HG03521 (cell line): ENCODE results near the gene NINJ2.
A peak's percentile ranks its signal among the peaks of the same experiment; 100 is the strongest.

Source experiments
- ATAC-seq: cut with Tn5 transposase; IDR thresholded peaks from one replicate; pipeline ENCODE4 v1.9.1; 2021; ENCODE audit warnings: mild to moderate bottlenecking, moderate library complexity; ENCODE audit not compliant: unreplicated experiment

Gene NINJ2

DNA sequence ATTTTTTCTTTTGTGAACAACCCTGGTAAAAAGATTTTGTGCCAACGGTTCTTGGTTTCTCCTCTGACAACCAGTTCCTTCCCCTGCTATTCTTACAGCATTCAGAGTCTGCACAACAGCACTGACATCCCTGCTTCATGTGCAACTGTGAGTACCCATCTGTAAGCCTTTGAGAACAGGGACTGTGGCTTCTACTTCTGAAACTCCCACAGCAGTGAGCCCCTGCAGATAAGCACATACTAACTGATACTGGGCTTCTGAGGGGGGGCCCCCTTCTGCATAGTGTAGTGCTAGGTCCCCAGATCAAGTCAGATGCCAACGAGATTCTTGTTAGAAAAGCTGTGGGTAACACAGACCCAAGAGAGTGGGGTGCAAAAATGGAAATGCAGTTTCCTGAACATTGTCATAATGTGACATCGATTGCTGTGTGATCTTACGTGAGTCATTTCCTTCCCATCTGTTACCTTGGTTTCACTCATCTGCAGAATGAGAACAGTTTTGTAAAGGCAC, 11.1 kb upstream of the NINJ2 start:
- ATAC-seq: peak; percentile 77

DNA sequence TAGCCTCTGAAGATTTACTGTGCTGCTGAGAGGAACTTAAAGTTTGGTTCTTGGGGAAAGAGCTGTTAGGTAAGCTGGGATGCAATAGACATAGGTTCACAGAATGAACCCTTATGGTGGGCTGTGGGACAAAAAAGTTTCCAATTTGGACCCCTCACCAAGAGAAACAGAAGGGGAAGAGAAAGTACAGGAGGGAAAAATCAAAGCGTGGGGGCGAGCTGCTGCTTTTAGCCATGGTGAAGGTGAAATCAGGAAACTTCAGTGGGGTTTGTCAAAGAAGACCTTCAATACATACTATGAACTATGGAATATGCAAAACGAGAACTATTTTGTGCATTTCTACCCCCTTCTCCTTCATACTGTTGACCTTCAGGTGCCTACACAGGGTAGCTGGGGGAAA, 10.6 kb upstream of the NINJ2 start:
- ATAC-seq: no peak

DNA sequence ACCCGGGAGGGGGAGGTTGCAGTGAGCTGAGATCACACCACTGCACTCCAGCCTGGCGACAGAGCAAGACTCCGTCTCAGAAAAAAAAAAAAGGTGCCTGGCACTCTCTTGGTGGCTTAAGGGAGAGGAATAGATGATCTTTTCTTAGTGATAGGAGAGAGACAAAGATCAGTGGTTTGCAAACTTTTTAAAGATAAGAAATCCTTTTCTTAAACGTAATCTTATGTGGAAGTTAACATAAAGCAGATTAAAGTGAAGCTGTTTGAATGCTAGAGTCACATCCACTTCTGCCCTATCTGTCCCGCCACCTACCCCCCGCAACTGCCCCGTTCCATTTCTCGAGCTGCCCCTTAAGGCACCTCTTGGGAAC, 6.3 kb upstream of the NINJ2 start:
- no peak for ATAC-seq

DNA sequence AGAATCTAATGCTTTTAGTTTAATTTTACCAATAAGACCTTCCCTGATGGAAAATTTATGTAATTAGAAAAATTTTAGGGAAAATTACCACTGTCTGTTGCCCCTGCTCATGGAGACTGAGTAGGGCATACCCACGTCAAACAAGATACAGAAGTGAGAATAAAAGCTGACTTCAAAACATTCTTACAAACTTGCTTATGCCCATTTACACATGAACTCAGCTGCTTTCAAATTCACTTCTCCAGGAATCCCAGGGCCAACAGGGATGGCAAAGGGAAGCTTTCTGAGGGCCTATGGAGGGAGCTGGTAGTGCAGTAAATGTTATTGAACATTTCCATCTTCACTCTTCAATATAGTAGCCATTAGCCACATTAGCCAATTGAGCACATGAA, 4.8 kb upstream of the NINJ2 start:
- no peak for ATAC-seq

DNA sequence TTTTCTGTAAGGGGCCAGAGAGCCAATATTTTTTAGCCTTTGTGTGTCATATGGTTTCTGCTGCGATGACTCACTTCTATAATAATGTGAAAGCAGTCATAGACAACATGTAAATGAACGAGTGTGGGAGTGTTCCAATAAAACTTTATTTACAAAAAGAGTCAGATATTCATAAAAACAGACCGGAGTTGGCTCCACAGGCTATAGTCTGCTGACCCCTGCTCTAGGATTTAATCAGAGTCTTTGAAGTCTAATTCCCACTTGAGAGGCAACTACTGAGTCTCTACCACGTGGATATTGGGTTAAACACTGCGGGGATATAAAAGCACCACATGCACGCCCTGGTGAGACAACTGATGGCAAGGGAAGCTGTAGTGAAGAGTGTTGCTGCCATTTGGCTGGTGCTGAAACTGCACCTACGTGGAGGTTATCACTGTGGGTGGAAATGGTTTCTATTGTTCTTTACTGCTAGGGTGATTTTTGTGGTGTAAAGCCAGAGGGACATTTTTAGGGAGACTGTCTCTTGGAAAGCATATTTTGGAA, 3.6 kb upstream of the NINJ2 start:
- no peak for ATAC-seq

DNA sequence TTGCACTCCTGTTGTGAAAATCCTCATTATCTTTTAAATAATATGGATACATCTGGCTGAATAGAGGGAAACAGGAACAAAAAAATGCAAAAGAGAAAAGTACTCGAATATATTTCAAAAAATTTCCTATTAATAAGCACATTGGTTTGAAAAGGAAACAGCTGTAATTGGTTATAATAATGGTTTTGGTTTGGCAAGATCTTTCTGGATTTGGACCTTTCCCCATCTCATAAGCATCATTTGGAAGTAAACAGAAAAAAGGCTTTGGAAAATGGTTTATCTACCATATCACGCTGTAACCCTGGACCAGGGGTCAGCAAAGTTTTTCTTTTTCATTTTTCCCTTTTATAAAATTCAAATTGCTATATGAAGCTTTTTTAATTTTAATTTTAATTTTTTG, 2.8 kb upstream of the NINJ2 start:
- ATAC-seq: no peak

DNA sequence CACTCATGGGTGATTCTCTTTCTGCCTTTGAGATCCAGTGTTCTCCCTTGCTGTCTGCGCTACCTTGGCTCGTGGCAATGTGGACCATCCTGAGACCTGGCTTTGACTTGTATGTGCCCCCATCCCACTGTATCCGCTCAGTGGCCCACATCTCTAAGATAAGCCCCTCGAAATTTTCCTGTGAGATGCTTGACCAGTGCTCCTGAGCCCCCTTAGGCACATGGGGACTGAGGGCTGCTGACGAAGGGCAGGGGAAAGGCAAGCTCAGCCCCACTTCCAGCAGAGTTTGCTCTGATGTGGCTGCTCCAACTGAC, 1.5 kb upstream of the NINJ2 start:
- no peak for ATAC-seq

DNA sequence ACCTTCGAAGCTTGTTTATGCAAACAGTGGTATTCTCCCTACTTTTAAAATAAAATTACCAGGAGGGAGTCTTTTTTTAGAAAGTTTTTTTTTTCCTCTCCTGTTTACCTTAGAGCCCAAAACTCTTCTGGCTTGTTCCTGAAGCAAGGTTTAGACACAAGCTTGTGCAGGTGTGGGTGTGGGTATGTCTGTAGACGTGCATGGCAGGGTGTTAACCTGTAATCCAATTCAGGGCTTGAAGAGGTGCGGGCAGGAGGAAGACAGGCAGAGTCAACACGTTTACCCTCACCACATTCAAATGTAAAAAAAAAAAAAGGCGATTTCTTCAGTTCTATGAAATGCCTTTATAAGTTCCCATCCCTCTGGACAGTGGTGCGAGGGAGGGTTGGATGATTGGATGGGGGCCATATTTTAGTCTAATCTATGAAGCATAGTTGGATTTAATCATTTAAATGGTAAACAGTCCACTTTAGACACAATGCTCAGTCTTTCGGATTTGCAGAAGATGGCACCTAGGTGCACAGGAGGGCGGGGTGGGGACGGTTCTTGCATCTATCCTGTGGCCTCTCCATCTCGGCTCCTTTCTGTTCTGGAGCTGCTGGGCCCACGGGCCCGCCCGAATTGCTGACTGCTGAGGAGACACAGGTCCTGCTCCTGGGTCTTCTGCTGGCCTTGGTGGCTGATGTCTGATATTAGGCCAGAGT, 982 bp upstream of the NINJ2 start:
- no peak for ATAC-seq

DNA sequence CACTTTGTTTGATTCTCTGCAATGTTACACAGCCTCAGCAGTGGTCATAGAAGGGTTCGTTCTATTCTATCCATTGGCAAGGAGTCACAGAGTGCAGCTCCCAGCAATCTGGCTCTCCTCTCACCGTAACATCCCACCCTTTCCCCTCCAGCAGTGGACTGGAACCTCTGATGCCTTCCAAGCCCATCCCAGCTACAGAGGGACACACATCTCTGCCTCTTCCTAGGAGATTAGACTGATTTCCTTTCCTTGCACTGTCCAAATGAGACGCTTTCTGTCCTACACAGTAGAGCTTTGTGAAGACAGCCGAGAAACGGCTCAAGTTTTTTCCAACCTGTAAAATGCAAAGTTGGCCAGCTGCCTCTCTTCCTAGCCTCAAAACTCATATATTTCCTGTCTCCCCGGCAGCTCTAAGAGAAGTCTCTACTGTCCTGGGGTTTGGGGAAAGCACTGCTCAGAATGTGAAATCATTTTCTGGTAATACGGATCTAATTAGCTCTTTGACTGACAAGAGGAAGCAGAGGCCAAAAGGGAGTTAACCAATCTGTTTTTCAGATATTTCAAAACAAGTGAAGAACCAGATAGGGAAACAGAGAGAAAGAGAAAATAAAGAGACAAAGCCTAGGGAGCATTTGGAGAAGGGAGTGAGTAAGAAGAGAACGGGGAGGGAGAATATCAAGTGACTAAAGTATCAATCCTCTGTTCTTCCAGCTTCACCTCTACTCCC, 516 bp downstream of the NINJ2 start:
- no peak for ATAC-seq

DNA sequence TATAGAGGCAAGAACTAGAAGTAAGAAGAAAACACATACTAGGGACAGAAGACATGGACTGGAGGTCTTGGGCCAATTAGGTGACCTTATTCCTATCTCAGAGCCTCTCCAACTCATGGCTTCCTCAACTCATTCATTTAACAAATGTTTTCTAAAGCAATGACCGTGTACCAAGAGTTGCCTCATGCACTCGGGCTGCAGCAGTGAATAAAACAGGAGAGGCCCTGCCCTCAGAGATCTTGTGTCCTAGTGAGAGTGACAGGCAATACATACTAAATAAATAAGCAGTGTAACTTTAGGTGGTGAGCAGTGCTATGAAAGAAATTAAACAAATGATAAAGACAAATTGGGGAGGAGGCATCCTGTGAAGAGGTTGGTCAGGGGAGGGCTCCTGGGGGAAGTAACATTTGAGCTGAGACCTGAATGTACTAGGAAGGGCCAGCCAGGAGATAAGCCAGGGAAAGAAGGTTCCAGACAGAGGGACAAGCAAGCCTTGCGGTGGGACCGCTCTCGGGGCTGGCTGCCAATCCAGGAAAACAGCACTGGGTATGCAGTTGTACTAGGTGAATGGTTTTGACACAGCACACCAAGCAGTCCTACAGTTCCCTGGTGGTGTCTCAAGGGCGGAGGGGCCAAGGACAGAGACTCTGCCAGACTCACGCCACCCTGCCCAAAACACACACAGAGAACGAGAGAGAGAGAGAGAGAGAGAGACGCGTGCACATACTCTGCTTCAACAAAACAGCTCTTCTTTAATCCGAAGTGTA, 1.3 kb downstream of the NINJ2 start:
- ATAC-seq: no peak

DNA sequence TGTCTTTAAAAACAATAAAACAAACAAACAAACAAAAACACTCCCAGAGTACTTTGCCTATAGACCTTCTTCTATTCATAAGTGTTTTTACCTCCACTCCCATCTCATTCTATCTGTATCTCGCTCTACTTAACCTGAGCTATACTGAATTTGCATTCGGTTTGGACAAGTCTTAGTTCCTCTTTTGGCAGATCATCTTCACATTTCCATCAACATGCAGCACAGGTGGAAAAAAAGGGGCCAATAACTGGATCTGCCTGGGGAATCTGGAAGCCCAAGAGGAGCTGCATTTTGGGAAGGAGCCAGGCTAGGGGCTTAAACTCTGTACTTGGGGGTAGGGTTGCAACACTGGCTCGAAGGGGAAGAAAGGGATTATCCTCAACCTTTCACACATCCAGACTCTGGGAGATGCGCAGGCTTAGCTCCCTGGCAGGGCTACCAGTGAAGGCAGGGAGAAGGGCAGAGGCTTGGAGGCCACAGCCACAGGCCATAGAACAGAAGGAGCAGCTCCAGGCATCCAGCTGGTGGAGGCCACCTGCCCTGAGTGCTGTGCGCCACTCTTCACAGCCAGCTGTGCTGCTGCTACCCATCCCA, 4.1 kb downstream of the NINJ2 start:
- no peak for ATAC-seq

DNA sequence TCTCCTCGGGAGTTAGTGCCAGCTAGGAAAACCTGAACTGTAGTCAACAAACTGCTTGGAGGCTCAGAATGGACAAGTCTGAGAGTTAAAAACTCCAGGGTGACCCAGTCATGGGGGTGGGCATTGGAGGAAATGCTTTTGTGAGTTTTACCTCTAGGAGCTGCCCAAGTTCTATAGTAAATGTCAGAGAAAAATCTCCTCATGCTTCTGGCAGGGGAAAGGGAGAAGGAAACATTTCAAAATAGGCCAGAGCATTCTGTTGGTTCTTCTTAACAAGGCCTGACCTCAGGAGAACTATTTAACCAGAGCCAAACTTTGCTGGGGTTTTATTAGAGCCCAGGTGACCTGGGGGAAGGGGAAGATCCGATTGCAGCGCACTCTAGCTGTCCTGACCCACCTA, 12.3 kb downstream of the NINJ2 start:
- ATAC-seq: no peak

DNA sequence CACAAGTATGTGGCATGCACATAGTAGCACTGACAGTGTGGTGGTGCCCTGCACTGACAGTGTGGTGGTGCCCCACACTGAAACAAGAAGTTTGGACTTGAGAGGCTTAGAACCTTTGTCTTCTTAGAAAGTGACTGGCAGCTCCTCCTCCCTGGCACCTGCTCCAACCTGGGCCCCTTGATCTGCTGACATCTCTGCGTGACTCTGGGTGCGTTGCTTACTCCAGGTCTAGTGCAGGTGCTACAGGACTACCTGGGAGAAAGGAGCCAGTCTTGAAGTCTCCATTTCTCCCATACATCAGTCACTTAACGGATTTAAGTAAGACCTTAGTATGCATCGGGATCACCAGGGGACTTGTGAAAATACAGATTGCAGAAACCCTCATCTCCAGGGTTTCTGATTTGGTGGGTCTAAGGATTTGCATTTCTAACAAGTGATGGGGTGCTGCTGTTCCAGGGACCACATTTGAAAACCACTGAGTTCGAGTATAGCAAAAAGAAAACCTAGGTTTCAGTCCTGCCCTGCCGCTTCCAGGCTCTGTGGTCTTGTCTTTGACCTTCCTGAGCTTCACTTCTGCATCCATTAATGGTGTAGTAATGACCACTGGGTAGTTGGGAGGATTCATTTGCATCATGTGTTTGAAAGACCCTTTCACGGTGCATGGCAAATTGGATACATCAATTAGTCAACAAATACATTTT, 15.7 kb downstream of the NINJ2 start:
- ATAC-seq: no peak

DNA sequence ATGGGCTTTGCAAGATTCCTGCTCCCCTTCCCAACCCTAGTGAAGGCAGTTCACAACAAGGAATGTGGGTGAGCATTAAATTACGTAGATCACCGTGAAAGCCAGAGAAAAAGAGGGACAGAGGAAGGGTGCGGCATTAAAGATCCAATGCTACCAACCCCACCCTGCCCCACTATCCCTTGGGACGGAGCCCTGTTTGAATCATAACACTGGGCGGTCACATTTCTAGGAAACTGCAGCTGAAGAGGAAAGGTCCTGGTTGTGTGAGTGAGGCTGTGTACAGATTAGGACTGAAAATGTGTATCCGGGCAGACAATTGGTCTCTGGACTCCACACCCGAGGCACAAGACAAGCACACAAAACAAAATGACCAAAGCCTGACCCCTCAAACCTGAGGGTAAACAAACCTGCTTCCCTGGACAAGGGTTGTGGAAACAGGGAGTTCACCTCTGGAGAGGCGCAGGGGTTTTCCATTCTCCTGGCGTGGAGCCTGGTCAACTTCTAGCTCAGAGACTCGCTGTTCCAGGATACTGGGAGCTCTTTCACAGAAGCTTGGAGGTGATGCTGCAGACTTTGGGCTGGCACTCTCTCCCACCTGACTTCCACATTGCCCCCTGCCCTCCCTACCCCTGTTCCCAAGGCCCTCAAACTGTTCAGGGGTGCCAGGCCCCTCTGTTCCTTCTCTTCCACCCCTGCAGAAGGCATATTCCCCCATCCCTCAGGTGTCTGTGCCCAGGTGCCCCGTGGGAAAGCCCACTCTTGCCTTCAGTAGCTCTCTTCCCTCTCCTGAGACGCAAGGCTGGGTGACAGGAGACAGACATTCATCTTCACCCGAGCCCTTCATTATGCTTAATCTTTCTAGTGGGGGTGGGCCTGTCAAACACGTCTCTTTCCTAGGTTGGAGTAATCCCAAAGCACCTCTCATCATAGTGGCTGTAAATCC, 16.5 kb downstream of the NINJ2 start:
- ATAC-seq: no peak

DNA sequence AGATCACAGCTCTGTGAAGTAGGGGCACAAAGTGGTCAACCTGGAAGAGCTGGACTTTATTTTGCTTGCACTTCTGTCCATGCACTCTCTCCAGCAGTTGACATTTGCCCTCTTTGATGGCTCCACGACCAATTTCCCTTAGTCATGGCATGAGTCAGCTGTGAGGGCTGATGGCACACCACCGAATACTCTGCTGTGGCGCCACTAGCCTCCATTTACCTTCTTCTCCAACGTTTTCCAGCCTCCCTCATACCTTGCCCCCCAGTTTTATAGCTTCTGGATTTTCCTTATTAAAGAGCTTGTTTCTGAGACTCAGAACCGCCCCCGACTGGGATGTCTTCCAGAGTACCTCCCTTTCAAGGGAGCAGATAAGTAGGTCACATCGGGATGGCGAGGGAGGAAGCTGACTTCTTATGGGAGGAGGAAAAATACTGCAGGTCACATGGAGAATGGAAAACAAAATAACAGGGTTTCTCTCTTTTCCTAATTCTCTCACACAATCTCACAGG, 17.6 kb downstream of the NINJ2 start:
- ATAC-seq: no peak

DNA sequence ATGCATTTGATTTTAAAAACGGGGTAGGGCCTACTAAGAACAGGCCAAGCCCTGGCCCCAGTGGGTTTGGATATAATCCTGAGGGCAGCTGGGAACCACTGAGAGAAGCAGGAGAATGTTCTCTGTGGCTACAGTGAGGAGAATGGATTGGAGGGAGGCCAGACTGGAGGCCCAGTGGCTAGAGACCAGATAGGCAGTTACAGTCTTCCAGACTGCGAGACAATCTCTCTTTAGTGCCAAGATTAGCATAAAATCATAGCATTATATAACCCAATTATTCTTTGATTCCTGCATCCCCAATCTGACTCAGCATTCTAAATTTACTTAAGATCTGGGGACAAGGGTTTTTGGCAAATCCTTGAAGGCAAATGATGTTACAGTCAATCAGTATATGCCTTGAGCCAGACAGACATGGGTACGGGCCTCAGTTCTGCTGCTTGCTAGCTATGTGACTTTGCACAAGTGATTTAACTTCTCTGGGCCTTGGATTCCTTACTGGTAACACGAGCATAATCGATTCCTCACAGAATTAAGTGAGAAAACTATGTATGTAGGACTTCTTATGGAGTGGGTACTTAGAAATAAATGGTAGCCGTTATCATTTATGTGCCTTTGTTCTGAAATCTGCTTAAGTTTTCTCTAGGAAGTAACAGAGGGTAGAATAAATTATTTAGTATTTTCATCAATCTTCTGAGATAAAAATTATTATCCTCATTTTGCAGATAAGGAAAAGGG, 18.3 kb downstream of the NINJ2 start:
- ATAC-seq: no peak

DNA sequence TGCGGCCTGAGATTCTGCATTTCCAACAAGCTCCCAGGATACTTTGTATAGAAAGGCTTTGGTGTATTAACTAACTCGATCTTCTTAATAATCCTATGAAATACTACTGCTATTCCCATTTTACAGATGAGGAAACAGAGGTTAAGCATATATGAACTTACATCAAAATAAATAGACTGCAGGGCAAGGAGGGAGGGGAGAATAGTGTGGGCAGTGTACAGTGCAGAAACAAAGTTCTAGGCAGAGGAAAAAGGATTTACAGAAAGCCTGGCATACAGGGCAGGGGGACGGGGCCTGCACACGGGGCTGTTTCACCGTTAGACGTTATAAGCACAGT, 19.0 kb downstream of the NINJ2 start:
- no peak for ATAC-seq

DNA sequence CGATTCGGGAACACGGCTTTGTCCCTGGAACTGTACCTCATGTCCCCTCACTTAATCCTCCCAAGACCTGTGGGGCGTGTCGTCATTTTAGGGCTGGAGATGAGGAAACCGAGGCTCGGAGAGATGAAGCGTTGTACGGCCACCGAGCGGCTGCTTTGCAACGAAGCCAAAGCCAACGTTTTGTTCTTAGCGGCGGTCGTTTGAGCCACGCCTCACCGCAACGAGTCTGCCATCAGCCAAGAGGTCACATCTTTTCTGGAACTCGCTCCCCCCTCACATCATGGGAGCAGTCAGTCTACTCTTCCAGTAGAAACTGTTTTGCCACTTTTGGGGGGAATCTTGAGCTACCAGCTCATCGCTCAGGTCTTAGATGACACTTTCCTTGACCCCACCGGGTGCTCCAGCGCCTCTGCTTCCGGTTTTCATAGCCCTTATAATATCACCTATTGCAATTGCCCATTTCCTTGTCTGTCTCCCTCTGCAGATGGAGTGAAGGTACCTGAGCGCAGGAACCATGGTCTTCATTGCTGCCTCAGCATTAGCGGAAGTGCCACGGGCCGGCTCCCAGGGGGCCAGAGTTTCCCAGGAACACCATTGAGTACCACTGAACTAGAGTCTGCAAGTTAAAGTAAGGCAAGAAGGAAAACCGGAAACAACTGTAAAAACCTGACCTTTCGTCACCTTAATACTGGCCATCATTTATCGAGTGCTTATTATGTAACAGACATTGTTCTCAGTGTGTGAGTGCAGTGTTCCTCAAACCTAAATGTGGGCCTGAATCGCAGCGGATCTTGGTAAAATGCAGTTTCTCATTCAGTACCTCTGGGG, 19.6 kb downstream of the NINJ2 start:
- ATAC-seq: no peak
